Progenitor cell of endocrine pancreas (in vitro differentiated cells): Measurements from ENCODE around the gene PTGIS. TPM values are rescaled to one million over a fixed set of nuclear protein-coding genes. Genes with fewer than 3 reads are reported as not detected.
A peak's percentile ranks its signal among the peaks of the same experiment; 100 is the strongest.
"Not testable (repeated sequence)": the region's sequence is repeated elsewhere in the genome, so short reads cannot be mapped to it uniquely, and the experiment has no call there.

Source experiments
- DNase-seq: peaks from one replicate; pipeline ENCODE4 v3.0.0; 2021; ENCODE audit warnings: low spot score; ENCODE audit not compliant: unreplicated experiment
- H3K27ac Mint-ChIP-seq: 2 replicates; pipeline ENCODE4 v1.8.0; 2021; ENCODE audit warnings: mild to moderate bottlenecking, moderate library complexity, mixed read lengths
- H3K27me3 Mint-ChIP-seq: 2 replicates; pipeline ENCODE4 v1.8.0; 2021; ENCODE audit warnings: mixed read lengths
- H3K36me3 Mint-ChIP-seq: 2 replicates; pipeline ENCODE4 v1.8.0; 2022; ENCODE audit warnings: mixed read lengths; ENCODE audit not compliant: insufficient read depth
- H3K4me1 Mint-ChIP-seq: 2 replicates; pipeline ENCODE4 v1.8.0; 2021; ENCODE audit warnings: low read depth, mixed read lengths
- H3K4me3 Mint-ChIP-seq: 2 replicates; pipeline ENCODE4 v1.8.0; 2021; ENCODE audit warnings: low read depth, mild to moderate bottlenecking, moderate library complexity, mixed read lengths
- H3K9me3 Mint-ChIP-seq: 2 replicates; pipeline ENCODE4 v1.8.0; 2021; ENCODE audit warnings: low read depth, mixed read lengths
- long read RNA-seq: library from polyadenylated mRNA; unstranded; transcript quantifications from one replicate; pipeline ENCODE4 v2.0.0, GENCODE V29; 2020
- total RNA-seq: library from RNA; stranded (reverse); gene quantifications from 2 replicates; pipeline ENCODE4 v1.2.1, GENCODE V29; 2021
- TF ChIP-seq, protein P1 (sequence below): fragments of 200-600 bp; sonication (generic); IDR thresholded peaks from one replicate; pipeline ENCODE4 v1.5.0; 2021; ENCODE audit warnings: antibody characterized with exemption, mild to moderate bottlenecking; ENCODE audit not compliant: unreplicated experiment

Gene PTGIS
- total RNA-seq = 18.4 and 19.3 TPM in 2 replicates
- long read RNA-seq, partial matches to known transcripts = 2 of 6 reads
- long read RNA-seq, other reads (novel, unspliced or antisense) = 4 of 6 reads

GRCh38 chr20:49567421-49568277, at the start of gene PTGIS:
Gene PTGIS, minus strand, starts transcription at chr20:49568137. Its CDS starts 21 bp downstream, at chr20:49568116.
- H3K27me3 Mint-ChIP-seq = peaks cover 2% of the 10 kb centered on the region
- peak; percentile 49 for DNase-seq
- peaks cover 16% of the 10 kb centered on the region for H3K4me1 Mint-ChIP-seq
- peak within 1 kb of the TSS; percentile 76 for H3K27ac Mint-ChIP-seq
- no peaks in the 10 kb centered on the region for H3K9me3 Mint-ChIP-seq
- TF ChIP-seq, protein P1, sequence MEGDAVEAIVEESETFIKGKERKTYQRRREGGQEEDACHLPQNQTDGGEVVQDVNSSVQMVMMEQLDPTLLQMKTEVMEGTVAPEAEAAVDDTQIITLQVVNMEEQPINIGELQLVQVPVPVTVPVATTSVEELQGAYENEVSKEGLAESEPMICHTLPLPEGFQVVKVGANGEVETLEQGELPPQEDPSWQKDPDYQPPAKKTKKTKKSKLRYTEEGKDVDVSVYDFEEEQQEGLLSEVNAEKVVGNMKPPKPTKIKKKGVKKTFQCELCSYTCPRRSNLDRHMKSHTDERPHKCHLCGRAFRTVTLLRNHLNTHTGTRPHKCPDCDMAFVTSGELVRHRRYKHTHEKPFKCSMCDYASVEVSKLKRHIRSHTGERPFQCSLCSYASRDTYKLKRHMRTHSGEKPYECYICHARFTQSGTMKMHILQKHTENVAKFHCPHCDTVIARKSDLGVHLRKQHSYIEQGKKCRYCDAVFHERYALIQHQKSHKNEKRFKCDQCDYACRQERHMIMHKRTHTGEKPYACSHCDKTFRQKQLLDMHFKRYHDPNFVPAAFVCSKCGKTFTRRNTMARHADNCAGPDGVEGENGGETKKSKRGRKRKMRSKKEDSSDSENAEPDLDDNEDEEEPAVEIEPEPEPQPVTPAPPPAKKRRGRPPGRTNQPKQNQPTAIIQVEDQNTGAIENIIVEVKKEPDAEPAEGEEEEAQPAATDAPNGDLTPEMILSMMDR = no peak
- peak within 1 kb of the TSS; percentile 73 for H3K4me3 Mint-ChIP-seq
- no peaks in the 10 kb centered on the region for H3K36me3 Mint-ChIP-seq

GRCh38 chr20:49617394-49617793, 49.5 kb upstream of the PTGIS start:
- not testable (repeated sequence) for H3K4me1 Mint-ChIP-seq, H3K36me3 Mint-ChIP-seq, H3K27ac Mint-ChIP-seq, H3K4me3 Mint-ChIP-seq, H3K27me3 Mint-ChIP-seq, H3K9me3 Mint-ChIP-seq
- peak; percentile 34 for DNase-seq

GRCh38 chr20:49616154-49617007, 48.4 kb upstream of the PTGIS start:
- no peak overlapping the region for H3K27ac Mint-ChIP-seq
- H3K4me1 Mint-ChIP-seq = no peaks in the 10 kb centered on the region
- DNase-seq = no peak
- H3K9me3 Mint-ChIP-seq = no peaks in the 10 kb centered on the region
- no peak overlapping the region for H3K4me3 Mint-ChIP-seq
- TF ChIP-seq, protein P1 = no peak
- H3K27me3 Mint-ChIP-seq = no peaks in the 10 kb centered on the region
- no peaks in the 10 kb centered on the region for H3K36me3 Mint-ChIP-seq

- Mint-ChIP-seq H3K27me3 (peaks cover 4% of the 10 kb centered on the region), H3K36me3 (no peaks in the 10 kb centered on the region), H3K27ac (no peak overlapping the region), H3K4me1 (peaks cover 2% of the 10 kb centered on the region), H3K9me3 (no peaks in the 10 kb centered on the region), H3K4me3 (no peak overlapping the region)
- no peak for DNase-seq
- TF ChIP-seq, protein P1 = no peak
Measured at GRCh38 chr20:49615401-49616153, 47.6 kb upstream of the PTGIS start.

DNA sequence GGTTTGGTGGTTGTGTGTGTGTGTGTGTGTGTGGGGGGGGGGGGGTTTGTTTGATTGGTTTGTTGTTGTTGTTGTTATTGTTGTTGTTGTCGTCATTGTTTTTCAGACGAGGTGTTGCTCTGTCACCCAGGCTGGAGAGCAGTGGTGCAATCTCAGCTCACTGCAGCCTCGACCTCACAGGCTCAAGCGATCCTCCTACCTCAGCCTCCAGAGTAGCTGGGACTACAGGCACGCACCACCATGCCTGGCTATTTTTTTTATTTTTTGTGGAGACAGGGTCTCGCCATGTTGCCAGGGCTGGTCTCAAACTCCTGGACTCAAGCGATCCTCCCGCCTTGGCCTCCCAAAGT, 47.1 kb upstream of the PTGIS start:
- H3K4me3 Mint-ChIP-seq, H3K9me3 Mint-ChIP-seq, H3K4me1 Mint-ChIP-seq, DNase-seq, H3K36me3 Mint-ChIP-seq, H3K27me3 Mint-ChIP-seq, H3K27ac Mint-ChIP-seq: not testable (repeated sequence)
